Activated T-cell treated with anti-CD3 and anti-CD28 coated beads, Interleukin-2, amount 50 U/mL, for 4 hours (primary cell): ENCODE data around the gene POLR2E. TPM values are rescaled to one million over a fixed set of nuclear protein-coding genes. Genes with fewer than 3 reads are reported as not detected.
A peak's percentile ranks its signal among the peaks of the same experiment; 100 is the strongest.

Source experiments
- ATAC-seq, 2 donors: fragments of 200-7000 bp; cut with Tn5 transposase; one replicate each; pipeline ENCODE4 v1.10.0; 2021
- DNase-seq: peaks from one replicate; pipeline ENCODE4 v3.0.0-alpha.2; 2020
- H3K27me3 Mint-ChIP-seq: one replicate; pipeline ENCODE4 v1.8.0; 2021; ENCODE audit warnings: low read depth, mixed read lengths
- H3K36me3 Mint-ChIP-seq: one replicate; pipeline ENCODE4 v1.8.0; 2022; ENCODE audit warnings: mixed read lengths; ENCODE audit not compliant: insufficient read depth
- H3K4me1 Mint-ChIP-seq: one replicate; pipeline ENCODE4 v1.8.0; 2021; ENCODE audit warnings: low read depth, mixed read lengths
- H3K4me3 Mint-ChIP-seq: one replicate; pipeline ENCODE4 v1.8.0; 2021; ENCODE audit warnings: mild to moderate bottlenecking, moderate library complexity, mixed read lengths
- H3K9me3 Mint-ChIP-seq: one replicate; pipeline ENCODE4 v1.8.0; 2021; ENCODE audit warnings: mixed read lengths
- total RNA-seq, 3 donors: library from RNA; stranded (reverse); gene quantifications; one replicate each; pipeline ENCODE4 v1.2.1, GENCODE V29; 2021

The POLR2E gene
- total RNA-seq = 100 to 1,000 TPM; 303 to 380 (median 323) TPM

- H3K9me3 Mint-ChIP-seq = no peaks in the 10 kb centered on the region
- ATAC-seq = peak; percentile 94
- peaks cover 3% of the 10 kb centered on the region for H3K36me3 Mint-ChIP-seq
- peaks cover 54% of the 10 kb centered on the region for H3K4me1 Mint-ChIP-seq
- H3K27me3 Mint-ChIP-seq = no peaks in the 10 kb centered on the region
- peak within 1 kb of the TSS; percentile 92 for H3K4me3 Mint-ChIP-seq
- DNase-seq = peak; percentile 98
Observed at GRCh38 chr19:1094978-1095701, at the start of gene POLR2E. POLR2E (minus strand) TSS chr19:1095375; CDS start chr19:1095315, 60 bp downstream.

DNA sequence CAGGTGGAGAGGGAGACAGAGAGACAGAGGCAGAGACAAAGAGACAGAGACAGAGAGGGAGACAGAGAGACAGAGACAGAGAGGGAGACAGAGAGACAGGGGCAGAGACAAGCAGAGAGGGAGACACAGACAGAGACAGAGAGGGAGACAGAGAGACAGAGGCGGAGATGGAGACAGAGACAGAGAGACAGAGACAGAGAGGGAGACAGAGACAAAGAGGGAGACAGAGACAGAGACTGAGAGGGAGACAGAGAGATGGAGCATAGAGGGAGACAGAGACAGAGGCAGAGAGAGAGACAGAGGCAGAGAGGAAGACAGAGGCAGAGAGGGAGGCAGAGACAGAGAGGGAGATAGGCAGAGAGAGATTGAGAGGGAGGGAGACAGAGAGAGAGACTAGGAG, 49.6 kb upstream of the POLR2E start:
- Mint-ChIP-seq H3K4me3 (no peak overlapping the region), H3K4me1 (no peaks in the 10 kb centered on the region), H3K9me3 (peaks cover 5% of the 10 kb centered on the region), H3K36me3 (peaks cover 19% of the 10 kb centered on the region), H3K27me3 (no peaks in the 10 kb centered on the region)
- ATAC-seq (no peak), DNase-seq (no peak)

DNA sequence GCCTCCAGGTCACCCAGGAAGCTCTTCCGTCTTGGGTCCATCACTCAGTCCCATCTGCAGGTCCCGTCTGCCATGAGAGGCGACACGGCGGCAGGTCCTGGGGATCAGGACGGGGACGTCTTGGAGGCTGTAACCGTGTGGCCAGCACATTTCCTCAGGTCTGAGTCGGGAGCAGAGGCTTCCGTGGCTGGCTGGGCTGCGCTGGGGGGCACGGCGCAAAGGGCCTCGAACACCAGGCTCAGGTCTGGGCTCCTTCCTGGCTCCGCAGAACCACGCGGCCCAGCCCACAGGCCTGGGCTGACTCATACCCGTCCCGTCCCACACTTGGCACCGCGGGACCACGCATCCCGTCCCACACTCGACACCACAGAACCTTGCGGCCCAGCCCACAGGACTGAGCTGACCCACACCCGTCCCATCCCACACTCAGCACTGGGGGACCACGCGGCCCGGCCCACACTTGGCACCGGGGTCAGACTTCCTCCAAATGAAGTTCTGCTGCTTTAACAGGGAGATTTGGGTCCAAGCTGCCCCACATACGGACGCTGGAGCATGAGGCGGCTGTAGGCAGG, 48.7 kb upstream of the POLR2E start:
- no peaks in the 10 kb centered on the region for H3K4me1 Mint-ChIP-seq
- H3K9me3 Mint-ChIP-seq = peaks cover 5% of the 10 kb centered on the region
- H3K36me3 Mint-ChIP-seq = peaks cover 20% of the 10 kb centered on the region
- ATAC-seq = no peak
- no peak for DNase-seq
- no peaks in the 10 kb centered on the region for H3K27me3 Mint-ChIP-seq
- no peak overlapping the region for H3K4me3 Mint-ChIP-seq

DNA sequence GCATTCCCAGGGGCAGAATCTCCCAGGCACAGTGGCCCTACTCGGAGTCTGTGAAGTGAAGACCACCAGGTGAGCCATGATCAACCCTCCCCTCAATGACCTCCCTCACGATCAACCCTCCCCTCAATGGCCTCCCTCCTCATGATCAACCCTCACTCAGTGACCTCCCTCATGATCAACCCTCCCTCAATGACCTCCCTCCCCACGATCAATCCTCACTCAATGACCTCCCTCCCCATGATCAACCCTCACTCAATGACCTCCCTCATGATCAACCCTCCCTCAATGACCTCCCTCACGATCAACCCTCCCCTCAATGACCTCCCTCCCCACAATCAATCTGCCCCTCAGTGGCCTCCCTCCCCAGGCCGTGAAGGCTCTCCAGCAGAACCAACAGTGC, 46.8 kb upstream of the POLR2E start:
- DNase-seq = no peak
- peaks cover 20% of the 10 kb centered on the region for H3K36me3 Mint-ChIP-seq
- no peak overlapping the region for H3K4me3 Mint-ChIP-seq
- H3K4me1 Mint-ChIP-seq = no peaks in the 10 kb centered on the region
- peaks cover 5% of the 10 kb centered on the region for H3K9me3 Mint-ChIP-seq
- ATAC-seq = no peak
- H3K27me3 Mint-ChIP-seq = no peaks in the 10 kb centered on the region

DNA sequence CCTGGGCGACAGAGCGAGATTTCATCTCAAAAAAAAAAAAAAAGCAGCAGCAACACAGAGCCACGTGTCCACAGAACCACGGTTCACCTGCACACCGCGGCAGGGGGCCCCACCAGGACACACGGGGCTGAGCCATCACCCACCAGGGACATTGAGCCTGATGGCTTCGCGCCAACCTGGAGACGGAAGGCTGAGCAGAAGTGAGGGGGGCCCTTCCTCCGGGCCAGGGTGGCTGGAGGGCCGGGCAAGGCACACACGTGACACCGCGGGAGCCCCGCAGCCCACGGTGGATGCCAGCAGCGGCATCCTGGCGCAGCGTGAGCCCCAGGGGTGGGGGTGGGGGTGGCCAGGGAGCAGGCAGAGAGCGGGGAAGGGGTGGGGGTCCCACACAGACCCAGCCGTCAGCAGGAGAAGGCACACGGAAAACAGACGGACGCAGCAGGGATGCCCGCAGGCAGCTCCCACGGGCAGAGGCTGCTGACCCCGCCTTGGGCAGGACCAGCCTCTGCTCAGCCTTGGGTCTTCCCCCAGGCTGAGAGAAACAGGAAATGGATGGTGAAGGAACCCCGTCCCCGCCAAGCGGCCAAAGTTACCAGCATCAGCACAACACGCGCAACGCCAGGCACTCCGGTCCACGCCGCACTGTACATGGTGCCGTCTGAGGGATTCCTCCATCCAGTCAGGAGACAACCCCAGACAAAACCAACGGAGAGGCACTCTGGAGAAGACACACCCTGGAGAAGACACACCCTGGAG, 45.3 kb upstream of the POLR2E start:
- no peaks in the 10 kb centered on the region for H3K27me3 Mint-ChIP-seq
- no peak for ATAC-seq
- H3K9me3 Mint-ChIP-seq = peaks cover 5% of the 10 kb centered on the region
- H3K36me3 Mint-ChIP-seq = peaks cover 18% of the 10 kb centered on the region
- H3K4me1 Mint-ChIP-seq = peaks cover 2% of the 10 kb centered on the region
- H3K4me3 Mint-ChIP-seq = no peak overlapping the region
- DNase-seq = no peak

DNA sequence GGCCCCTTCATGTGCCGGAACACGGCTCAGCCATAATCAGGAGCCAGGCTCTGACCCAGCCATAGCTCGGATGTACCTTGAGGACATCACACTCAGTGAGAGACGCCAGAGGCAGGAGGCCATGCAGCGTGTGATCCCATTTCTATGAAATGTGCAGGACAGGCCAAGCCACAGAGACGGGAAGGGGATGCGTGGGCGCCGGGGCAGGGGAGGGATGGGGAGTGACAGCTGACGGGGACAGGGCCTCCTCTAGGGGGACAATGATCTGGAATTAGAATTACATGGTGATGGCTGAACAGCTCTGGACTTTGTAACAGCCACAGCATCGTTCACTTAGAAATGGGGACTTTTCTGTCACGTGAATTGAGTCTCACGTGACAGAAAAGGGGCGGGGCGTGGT, 44.0 kb upstream of the POLR2E start:
- DNase-seq = no peak
- peaks cover 5% of the 10 kb centered on the region for H3K9me3 Mint-ChIP-seq
- peaks cover 11% of the 10 kb centered on the region for H3K36me3 Mint-ChIP-seq
- no peaks in the 10 kb centered on the region for H3K27me3 Mint-ChIP-seq
- H3K4me1 Mint-ChIP-seq = peaks cover 2% of the 10 kb centered on the region
- no peak overlapping the region for H3K4me3 Mint-ChIP-seq
- ATAC-seq = no peak

- no peak for DNase-seq
- H3K9me3 Mint-ChIP-seq = peaks cover 5% of the 10 kb centered on the region
- H3K4me3 Mint-ChIP-seq = no peak overlapping the region
- H3K36me3 Mint-ChIP-seq = peaks cover 11% of the 10 kb centered on the region
- H3K4me1 Mint-ChIP-seq = peaks cover 8% of the 10 kb centered on the region
- no peak for ATAC-seq
- no peaks in the 10 kb centered on the region for H3K27me3 Mint-ChIP-seq
Observed at GRCh38 chr19:1138121-1138520, 42.9 kb upstream of the POLR2E start.

DNA sequence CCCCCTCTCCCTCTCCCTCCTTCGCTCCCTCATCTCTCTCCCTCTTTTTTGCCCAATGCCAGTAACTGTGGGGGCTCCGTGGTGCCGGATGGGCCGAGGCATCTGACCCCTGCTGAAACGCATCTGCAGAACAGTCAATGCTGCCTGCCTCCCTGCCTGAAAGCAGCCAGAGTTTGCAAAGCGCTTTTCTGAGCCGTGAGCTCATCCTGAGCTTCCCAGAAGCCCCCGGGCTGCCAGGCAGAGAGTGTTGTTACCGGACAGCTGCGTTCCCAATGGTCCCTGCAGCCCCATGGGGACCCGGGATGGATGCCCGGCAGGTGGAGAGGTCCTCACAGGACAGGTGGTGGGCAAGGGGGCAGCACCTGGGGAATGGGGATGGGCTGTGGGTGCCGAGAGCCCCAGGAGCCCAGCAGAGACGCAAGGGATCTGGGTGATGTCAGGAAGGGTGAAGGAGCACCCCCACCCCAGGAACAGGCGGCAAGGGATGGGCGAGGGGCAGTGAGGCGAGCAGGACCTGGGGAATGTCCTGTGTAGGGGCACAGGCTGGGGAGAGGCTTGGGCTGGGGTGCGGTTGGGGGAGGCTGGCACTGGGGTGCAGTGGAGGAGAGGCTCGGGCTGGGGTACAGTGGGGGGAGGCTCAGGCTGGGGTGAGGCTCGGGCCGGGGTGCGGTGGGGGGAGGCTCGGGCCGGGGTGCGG, 41.6 kb upstream of the POLR2E start:
- H3K36me3 Mint-ChIP-seq = peaks cover 4% of the 10 kb centered on the region
- H3K9me3 Mint-ChIP-seq = peaks cover under 1% of the 10 kb centered on the region
- DNase-seq = no peak
- ATAC-seq = no peak
- no peak overlapping the region for H3K4me3 Mint-ChIP-seq
- H3K27me3 Mint-ChIP-seq = no peaks in the 10 kb centered on the region
- peaks cover 14% of the 10 kb centered on the region for H3K4me1 Mint-ChIP-seq

GRCh38 chr19:1136201-1136600, 41.0 kb upstream of the POLR2E start:
- Mint-ChIP-seq H3K4me1 (peaks cover 14% of the 10 kb centered on the region), H3K36me3 (peaks cover 3% of the 10 kb centered on the region), H3K27me3 (no peaks in the 10 kb centered on the region), H3K9me3 (no peaks in the 10 kb centered on the region), H3K4me3 (no peak overlapping the region)
- DNase-seq (no peak), ATAC-seq (no peak)

GRCh38 chr19:1135454-1135853, 40.3 kb upstream of the POLR2E start:
- peaks cover 20% of the 10 kb centered on the region for H3K4me1 Mint-ChIP-seq
- ATAC-seq = no peak

DNA sequence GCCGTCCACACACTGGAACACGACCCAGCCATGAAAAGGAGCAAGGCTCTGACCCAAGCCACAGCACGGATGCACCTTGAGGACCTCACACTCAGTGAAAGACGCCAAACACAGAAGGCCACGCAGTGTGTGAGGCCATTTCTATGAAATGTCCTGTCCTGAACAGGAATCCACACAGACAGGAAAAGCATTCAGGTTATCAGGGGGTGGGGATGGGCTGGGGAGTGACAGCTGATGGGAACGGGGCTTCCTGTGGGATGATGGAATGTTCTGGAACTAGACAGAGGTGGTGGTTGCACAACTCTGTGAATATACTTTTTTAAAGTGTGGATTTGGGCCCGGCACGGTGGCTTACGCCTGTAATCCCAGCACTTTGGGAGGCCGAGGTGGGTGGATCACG, 39.3 kb upstream of the POLR2E start:
- Mint-ChIP-seq H3K36me3 (no peaks in the 10 kb centered on the region), H3K4me3 (no peak overlapping the region), H3K4me1 (peaks cover 29% of the 10 kb centered on the region), H3K9me3 (no peaks in the 10 kb centered on the region), H3K27me3 (no peaks in the 10 kb centered on the region)
- DNase-seq = no peak
- no peak for ATAC-seq

More at GRCh38 chr19:1135454-1135853, 40.3 kb upstream of the POLR2E start:
- Mint-ChIP-seq H3K9me3 (no peaks in the 10 kb centered on the region), H3K27me3 (no peaks in the 10 kb centered on the region), H3K4me3 (no peak overlapping the region), H3K36me3 (peaks cover 3% of the 10 kb centered on the region)
- no peak for DNase-seq

DNA sequence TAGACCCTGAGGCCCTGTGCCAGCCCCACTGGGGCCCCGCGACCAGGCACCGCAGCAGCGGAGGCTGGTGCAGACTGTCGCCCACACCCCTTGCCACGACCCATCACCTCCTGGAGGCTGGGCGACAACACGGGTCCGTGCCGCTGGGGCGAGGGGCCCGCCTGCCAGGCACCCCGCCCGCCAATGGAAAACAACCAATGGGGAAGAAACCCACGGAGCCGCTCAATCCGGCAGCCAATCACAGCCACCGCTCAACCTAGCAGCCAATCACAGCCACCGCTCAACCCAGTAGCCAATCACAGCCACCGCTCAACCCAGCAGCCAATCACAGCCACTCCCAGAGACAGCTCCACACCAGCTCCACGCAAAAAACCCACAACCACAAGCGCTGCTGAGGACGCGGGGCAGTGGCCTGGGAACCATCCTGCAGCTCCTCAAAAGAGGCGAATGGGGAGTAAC, 38.3 kb upstream of the POLR2E start:
- peak; percentile 75 for DNase-seq
- no peaks in the 10 kb centered on the region for H3K27me3 Mint-ChIP-seq
- peak overlapping the region; percentile 90 for H3K4me3 Mint-ChIP-seq
- H3K9me3 Mint-ChIP-seq = no peaks in the 10 kb centered on the region
- H3K36me3 Mint-ChIP-seq = no peaks in the 10 kb centered on the region
- peak; percentile 34 to 50 for ATAC-seq
- peaks cover 34% of the 10 kb centered on the region for H3K4me1 Mint-ChIP-seq

DNA sequence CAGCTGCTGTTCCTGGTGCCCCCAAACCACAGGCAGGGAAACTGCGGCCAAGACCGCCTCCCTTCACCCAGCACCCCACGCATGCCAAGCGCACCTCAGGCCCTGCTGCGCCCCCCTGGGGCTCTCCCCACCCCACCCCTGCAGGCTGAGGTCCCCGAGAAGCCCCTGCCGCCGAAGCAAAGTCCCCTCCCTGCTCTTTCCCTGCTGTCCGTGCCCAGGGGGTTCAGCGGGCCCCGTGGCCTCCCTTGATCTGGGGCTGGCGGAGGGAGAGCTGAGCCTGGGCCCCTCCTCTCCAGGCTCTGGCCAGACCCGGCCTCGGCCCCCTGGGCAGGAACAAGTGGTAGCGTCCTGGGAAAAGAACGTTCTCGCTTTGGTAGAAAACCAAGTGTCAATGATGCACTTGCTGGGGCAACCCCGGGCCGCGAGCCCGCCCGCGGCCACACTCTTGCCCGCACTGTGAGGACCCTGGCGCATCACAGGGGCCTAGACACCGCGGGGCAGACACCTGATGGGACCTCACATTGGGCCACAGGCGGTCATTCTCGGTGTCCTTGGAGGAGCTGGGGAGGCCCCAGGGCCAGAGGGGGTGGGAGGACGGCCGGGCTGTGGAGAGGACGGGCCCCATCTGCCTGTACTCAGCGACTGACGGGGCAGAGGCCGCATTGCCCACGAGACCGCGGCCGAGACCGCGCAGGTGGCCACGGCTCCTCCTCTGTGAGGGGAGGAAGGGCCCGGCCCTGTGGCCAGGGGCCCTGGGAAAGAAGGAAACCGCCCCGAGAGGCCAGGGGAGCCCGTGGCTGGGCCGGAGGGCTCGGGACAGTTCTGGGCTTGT, 37.6 kb upstream of the POLR2E start:
- Mint-ChIP-seq H3K4me1 (peaks cover 36% of the 10 kb centered on the region), H3K9me3 (no peaks in the 10 kb centered on the region), H3K27me3 (no peaks in the 10 kb centered on the region), H3K4me3 (peak overlapping the region; percentile 90), H3K36me3 (peaks cover 2% of the 10 kb centered on the region)
- DNase-seq (no peak), ATAC-seq (peak; percentile 5 to 12)
